ENCODE results near the gene SMIM44.
"Not testable (repeated sequence)": the region's sequence is repeated elsewhere in the genome, so short reads cannot be mapped to it uniquely, and the experiment has no call there.

SMIM44 gene

DNA sequence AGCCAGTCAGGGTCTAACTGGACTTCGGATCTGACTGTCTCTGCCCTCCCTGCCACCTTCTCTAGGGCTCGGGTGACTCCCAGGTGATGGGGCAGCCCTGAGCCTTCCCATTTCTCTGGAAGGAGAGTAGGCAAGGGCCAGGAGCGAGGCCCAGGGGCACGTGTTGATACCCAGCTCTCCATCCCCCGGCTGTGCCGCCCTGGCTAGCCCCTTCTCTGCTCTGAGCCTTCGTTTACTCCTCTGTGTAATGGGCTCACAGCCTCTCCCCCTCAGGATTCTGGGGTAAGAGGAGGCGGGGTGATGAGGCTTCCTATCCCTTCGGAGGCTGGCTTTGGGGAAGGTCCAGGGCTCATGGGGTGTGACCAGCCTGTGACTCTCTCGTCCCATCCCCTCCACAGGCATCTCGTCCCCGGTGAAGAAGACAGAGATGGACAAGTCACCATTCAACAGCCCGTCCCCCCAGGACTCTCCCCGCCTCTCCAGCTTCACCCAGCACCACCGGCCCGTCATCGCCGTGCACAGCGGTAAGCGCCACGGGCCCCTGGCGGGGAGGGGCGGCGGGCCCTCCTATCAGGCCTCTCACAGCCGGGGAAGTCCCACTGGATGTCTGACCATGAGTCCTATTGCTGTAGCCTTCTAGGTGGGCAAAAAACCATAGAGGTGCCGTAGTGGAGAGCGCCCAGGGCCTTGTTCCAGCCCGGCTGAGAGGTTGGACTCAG, 34.5 kb downstream of the SMIM44 start:
- no peaks in the 10 kb centered on the region for H3K27me3 ChIP-seq
- peaks cover 83% of the 10 kb centered on the region for H3K36me3 ChIP-seq
- no peak overlapping the region for H3K27ac ChIP-seq
- H3K4me1 ChIP-seq (ENCODE audit: control insufficient read depth in 1 of 2, insufficient read depth in 1 of 2, low read depth in 1 of 2, low read length in 1 of 2) = no peaks in the 10 kb centered on the region
- TF ChIP-seq CTCF (IDR thresholded peaks at IDR 0.05) = no peak
- no peaks in the 10 kb centered on the region for H3K9me3 ChIP-seq
- H3K4me3 ChIP-seq (ENCODE audit: low read depth in 1 of 2, low read length in 1 of 2) = no peak overlapping the region

DNA sequence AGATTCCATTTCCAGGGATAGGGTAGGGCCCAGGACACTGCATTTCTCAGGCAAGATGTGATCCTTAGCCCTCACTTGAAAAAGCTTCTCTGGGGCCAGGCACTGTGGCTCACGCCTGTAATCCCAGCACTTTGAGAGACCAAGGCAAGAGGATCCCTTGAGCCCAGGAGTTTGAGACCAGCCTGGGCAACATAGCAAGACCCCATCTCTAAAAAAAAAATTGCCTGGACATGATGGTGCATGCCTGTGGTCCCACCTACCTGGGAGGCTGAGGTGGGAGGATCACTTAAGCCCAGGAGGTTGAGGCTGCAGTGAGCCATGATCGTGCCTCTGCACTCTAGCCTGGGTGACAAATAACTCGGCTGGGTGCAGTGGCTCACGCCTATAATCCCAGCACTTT, 36.6 kb downstream of the SMIM44 start:
- not testable (repeated sequence) for H3K27me3 ChIP-seq; H3K9me3 ChIP-seq; H3K27ac ChIP-seq; H3K4me1 ChIP-seq (ENCODE audit: control insufficient read depth in 1 of 2, insufficient read depth in 1 of 2, low read depth in 1 of 2, low read length in 1 of 2); H3K4me3 ChIP-seq (ENCODE audit: low read depth in 1 of 2, low read length in 1 of 2)
- peaks cover 75% of the 10 kb centered on the region for H3K36me3 ChIP-seq

- H3K4me1 ChIP-seq (ENCODE audit: control insufficient read depth in 1 of 2, insufficient read depth in 1 of 2, low read depth in 1 of 2, low read length in 1 of 2) = no peaks in the 10 kb centered on the region
- no peak overlapping the region for H3K27ac ChIP-seq
- H3K4me3 ChIP-seq (ENCODE audit: low read depth in 1 of 2, low read length in 1 of 2) = no peak overlapping the region
- H3K36me3 ChIP-seq = peaks cover 67% of the 10 kb centered on the region
- no peaks in the 10 kb centered on the region for H3K9me3 ChIP-seq
- no peak for TF ChIP-seq CTCF (IDR thresholded peaks at IDR 0.05)
- H3K27me3 ChIP-seq = no peaks in the 10 kb centered on the region
Measured at GRCh38 chr19:3444695-3445234, 38.5 kb downstream of the SMIM44 start.

DNA sequence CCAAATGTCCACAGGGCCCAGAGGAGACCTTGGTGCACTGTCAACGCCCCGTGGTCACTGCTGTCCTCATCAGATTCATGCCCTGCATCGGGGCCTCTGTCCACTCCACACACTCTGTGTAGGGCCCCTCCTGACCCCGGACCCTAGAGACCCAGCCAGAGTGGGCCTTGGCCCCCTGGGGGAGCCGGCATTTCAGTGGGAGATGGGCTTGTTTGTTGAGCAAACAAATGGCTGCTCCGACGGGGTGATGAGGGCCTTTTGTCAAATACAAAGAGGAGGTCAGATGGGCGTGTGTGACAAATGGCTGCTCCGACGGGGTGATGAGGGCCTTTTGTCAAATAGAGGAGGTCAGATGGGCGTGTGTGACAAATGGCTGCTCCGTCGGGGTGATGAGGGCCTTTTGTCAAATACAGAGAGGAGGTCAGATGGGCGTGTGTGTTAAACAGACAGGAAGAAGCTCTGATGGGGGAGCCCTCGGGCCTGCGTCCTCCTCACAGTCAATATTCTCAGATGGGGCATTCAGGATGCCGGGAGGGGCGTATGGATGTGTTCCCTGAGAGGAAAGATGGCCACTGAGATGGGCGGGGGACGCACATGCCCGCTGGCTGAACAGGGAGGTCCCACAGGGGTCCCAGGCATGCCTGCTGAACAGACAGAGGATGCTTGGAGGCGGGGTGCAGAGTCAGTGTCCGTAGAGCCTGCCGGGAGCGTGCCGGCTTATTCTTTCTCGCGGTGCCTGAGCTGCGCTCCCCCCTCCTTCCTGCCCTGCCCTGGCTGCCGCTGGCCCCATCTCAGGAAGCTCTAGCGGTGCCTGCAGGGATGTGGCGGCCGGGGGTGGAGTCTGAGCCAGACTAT, 39.2 kb downstream of the SMIM44 start:
- no peaks in the 10 kb centered on the region for H3K4me1 ChIP-seq (ENCODE audit: control insufficient read depth in 1 of 2, insufficient read depth in 1 of 2, low read depth in 1 of 2, low read length in 1 of 2)
- no peak overlapping the region for H3K4me3 ChIP-seq (ENCODE audit: low read depth in 1 of 2, low read length in 1 of 2)
- no peaks in the 10 kb centered on the region for H3K27me3 ChIP-seq
- no peak overlapping the region for H3K27ac ChIP-seq
- peaks cover 61% of the 10 kb centered on the region for H3K36me3 ChIP-seq
- no peak for TF ChIP-seq CTCF (IDR thresholded peaks at IDR 0.05)
- H3K9me3 ChIP-seq = no peaks in the 10 kb centered on the region

- H3K4me3 ChIP-seq (ENCODE audit: low read depth in 1 of 2, low read length in 1 of 2) = no peak overlapping the region
- TF ChIP-seq CTCF (IDR thresholded peaks at IDR 0.05) = no peak
- H3K36me3 ChIP-seq = peaks cover 62% of the 10 kb centered on the region
- H3K9me3 ChIP-seq = no peaks in the 10 kb centered on the region
- no peaks in the 10 kb centered on the region for H3K4me1 ChIP-seq (ENCODE audit: control insufficient read depth in 1 of 2, insufficient read depth in 1 of 2, low read depth in 1 of 2, low read length in 1 of 2)
- H3K27me3 ChIP-seq = no peaks in the 10 kb centered on the region
- H3K27ac ChIP-seq = no peak overlapping the region
Measured at GRCh38 chr19:3442487-3443071, 40.7 kb downstream of the SMIM44 start.
